SK-N-SH treated with all-trans-retinoic acid at 6 μM for 48 hours (cell line): ENCODE results near the gene ZNF546.
"Not testable (repeated sequence)": the region's sequence is repeated elsewhere in the genome, so short reads cannot be mapped to it uniquely, and the experiment has no call there.

Source experiments
- ATAC-seq: fragments of 200-7000 bp; cut with Tn5 transposase; 3 replicates; pipeline ENCODE4 v1.9.1; 2020; ENCODE audit warnings: mild to moderate bottlenecking, moderate library complexity
- ARNTL ChIP-seq: fragments of 450-650 bp; formaldehyde crosslinking; IDR thresholded peaks from 2 replicates; pipeline ENCODE4 v1.5.0; 2020; ENCODE audit warnings: low read depth, mild to moderate bottlenecking, moderate library complexity, borderline replicate concordance
- BACH2 ChIP-seq: fragments of 250-450 bp; sonication (Bioruptor Pico); IDR thresholded peaks from 2 replicates; pipeline ENCODE4 v1.9.0; 2021; ENCODE audit warnings: mild to moderate bottlenecking, borderline replicate concordance
- CREB5 ChIP-seq: fragments of 250-450 bp; sonication (Bioruptor Pico); IDR thresholded peaks from 2 replicates; pipeline ENCODE4 v1.5.1; 2020; ENCODE audit warnings: low read depth, mild to moderate bottlenecking, moderate library complexity
- CSDC2 ChIP-seq: fragments of 250-450 bp; sonication (Bioruptor Pico); IDR thresholded peaks from 2 replicates; pipeline ENCODE4 v1.5.0; 2020; ENCODE audit warnings: mild to moderate bottlenecking, moderate library complexity
- CSRNP3 ChIP-seq: fragments of 250-450 bp; sonication (Bioruptor Pico); IDR thresholded peaks from 2 replicates; pipeline ENCODE4 v1.5.1; 2021; ENCODE audit warnings: mild to moderate bottlenecking, moderate library complexity
- ESRRG ChIP-seq: fragments of 250-450 bp; sonication (Bioruptor Pico); IDR thresholded peaks from 2 replicates; pipeline ENCODE4 v1.6.1; 2021; ENCODE audit warnings: mild to moderate bottlenecking
- GLIS3 ChIP-seq: fragments of 250-450 bp; sonication (Bioruptor Pico); IDR thresholded peaks from 2 replicates; pipeline ENCODE4 v1.5.0; 2020; ENCODE audit warnings: mild to moderate bottlenecking, moderate library complexity
- OSR1 ChIP-seq: fragments of 250-450 bp; sonication (Bioruptor Pico); IDR thresholded peaks from 2 replicates; pipeline ENCODE4 v1.8.0; 2022; ENCODE audit warnings: moderate library complexity, mild to moderate bottlenecking, inconsistent platforms
- POU6F1 ChIP-seq: fragments of 250-450 bp; sonication (Bioruptor Pico); IDR thresholded peaks from 2 replicates; pipeline ENCODE4 v1.8.0; 2021; ENCODE audit warnings: low read depth, mild to moderate bottlenecking, moderate library complexity, borderline replicate concordance
- PPARA ChIP-seq: fragments of 250-450 bp; sonication (Bioruptor Pico); IDR thresholded peaks from 2 replicates; pipeline ENCODE4 v1.5.0; 2020; ENCODE audit warnings: mild to moderate bottlenecking, borderline replicate concordance
- RARB ChIP-seq: fragments of 250-450 bp; sonication (Bioruptor Pico); IDR thresholded peaks from 2 replicates; pipeline ENCODE4 v1.8.0; 2021; ENCODE audit warnings: mild to moderate bottlenecking, moderate library complexity
- SNAI2 ChIP-seq: fragments of 250-450 bp; sonication (Bioruptor Pico); IDR thresholded peaks from 2 replicates; pipeline ENCODE4 v1.5.0; 2020; ENCODE audit warnings: mild to moderate bottlenecking, moderate library complexity
- TCF4 ChIP-seq: fragments of 250-450 bp; sonication (Bioruptor Pico); IDR thresholded peaks from 2 replicates; pipeline ENCODE4 v1.8.0; 2021; ENCODE audit warnings: mild to moderate bottlenecking, moderate library complexity, borderline replicate concordance
- TOX ChIP-seq: fragments of 250-450 bp; sonication (Bioruptor Pico); IDR thresholded peaks from 2 replicates; pipeline ENCODE4 v1.8.0; 2021; ENCODE audit warnings: mild to moderate bottlenecking, moderate library complexity, borderline replicate concordance
- TSHZ2 ChIP-seq: fragments of 250-450 bp; sonication (Bioruptor Pico); IDR thresholded peaks from 2 replicates; pipeline ENCODE4 v1.5.0; 2020; ENCODE audit warnings: mild to moderate bottlenecking, moderate library complexity
- ZC3H10 ChIP-seq: fragments of 250-450 bp; sonication (Bioruptor Pico); IDR thresholded peaks from 2 replicates; pipeline ENCODE4 v1.5.1; 2021; ENCODE audit warnings: mild to moderate bottlenecking, moderate library complexity
- ZFP3 ChIP-seq: fragments of 250-450 bp; sonication (Bioruptor Pico); IDR thresholded peaks from 2 replicates; pipeline ENCODE4 v1.5.0; 2020; ENCODE audit warnings: mild to moderate bottlenecking, moderate library complexity
- ZFP30 ChIP-seq: fragments of 450-650 bp; formaldehyde crosslinking; IDR thresholded peaks from 2 replicates; pipeline ENCODE4 v1.5.0; 2022; ENCODE audit warnings: mild to moderate bottlenecking, moderate library complexity
- ZNF70 ChIP-seq: fragments of 450-650 bp; formaldehyde crosslinking; IDR thresholded peaks from 2 replicates; pipeline ENCODE4 v1.5.0; 2020; ENCODE audit warnings: mild to moderate bottlenecking, moderate library complexity

The ZNF546 gene

GRCh38 chr19:39951686-39952085 lies 45.2 kb upstream of the ZNF546 start:
- TF ChIP-seq ARNTL (CRISPR knock-in tag): no peak
- no peak for TF ChIP-seq TSHZ2
- no peak for TF ChIP-seq POU6F1 (CRISPR knock-in tag)
- no peak for TF ChIP-seq CSDC2
- no peak for TF ChIP-seq ZFP30 (CRISPR knock-in tag)
- no peak for TF ChIP-seq GLIS3
- no peak for TF ChIP-seq ZC3H10 (CRISPR knock-in tag)
- TF ChIP-seq OSR1 (CRISPR knock-in tag): no peak
- peak; percentile 57; the same call in 2 of the 3 replicates for ATAC-seq

- TF ChIP-seq ESRRG (CRISPR knock-in tag) (no peak), ZFP3 (CRISPR knock-in tag) (no peak), CSDC2 (no peak), TSHZ2 (no peak), OSR1 (CRISPR knock-in tag) (no peak)
- ATAC-seq: no peak
Measured at GRCh38 chr19:39953915-39954314, 42.9 kb upstream of the ZNF546 start.

- ATAC-seq: not testable (repeated sequence)
Measured at GRCh38 chr19:39957886-39958285, 39.0 kb upstream of the ZNF546 start.

- not testable (repeated sequence) for ATAC-seq
Measured at GRCh38 chr19:39958942-39959341, 37.9 kb upstream of the ZNF546 start.

GRCh38 chr19:39959407-39959806 lies 37.5 kb upstream of the ZNF546 start:
- ATAC-seq: not testable (repeated sequence)

- ATAC-seq: no peak
- TF ChIP-seq CSDC2 (no peak), CREB5 (no peak), ZNF70 (no peak), TOX (no peak), PPARA (CRISPR knock-in tag) (no peak), RARB (no peak), SNAI2 (CRISPR knock-in tag) (no peak), CSRNP3 (CRISPR knock-in tag) (no peak), ZC3H10 (CRISPR knock-in tag) (no peak), TCF4 (CRISPR knock-in tag) (no peak), ESRRG (CRISPR knock-in tag) (no peak), ARNTL (CRISPR knock-in tag) (no peak), BACH2 (CRISPR knock-in tag) (no peak), ZFP30 (CRISPR knock-in tag) (no peak), POU6F1 (CRISPR knock-in tag) (no peak)
Measured at GRCh38 chr19:39963898-39964297, 33.0 kb upstream of the ZNF546 start.
